Body of pancreas (tissue), 4 donors: Measurements from ENCODE around the gene PDZRN3. TPM values are rescaled to one million over a fixed set of nuclear protein-coding genes. Genes with fewer than 3 reads are reported as not detected.

Experiments used
- ATAC-seq: fragments of 150-250 bp; one replicate; pipeline ENCODE4 v1.9.1; 2016
- DNase-seq, 4 donors: peaks; one replicate each; pipeline ENCODE4 v3.0.0-alpha.2; 2019
- H3K27ac ChIP-seq, 4 donors: fragments of 200-600 bp; sonication (generic); 1 replicate in 3 of 4; 2 replicates in 1 of 4; pipeline versions ENCODE4 v1.5.1 to v1.6.1; 2016 to 2019; ENCODE audit warnings: mild to moderate bottlenecking in 1 of 4, mixed read lengths in 1 of 4, moderate library complexity in 1 of 4
- H3K27me3 ChIP-seq, 2 donors: fragments of 200-600 bp; sonication (generic); one replicate each; pipeline ENCODE4 v1.6.0; 2016; ENCODE audit warnings: mild to moderate bottlenecking in 1 of 2
- H3K36me3 ChIP-seq, 2 donors: fragments of 200-600 bp; sonication (generic); replicated peaks in 1 of 2; 2 replicates each; pipeline ENCODE4 v1.5.1; 2016; ENCODE audit warnings: low read depth in 2 of 2; ENCODE audit not compliant: insufficient read depth in 1 of 2
- H3K4me1 ChIP-seq: fragments of 200-600 bp; sonication (generic); one replicate; pipeline ENCODE4 v1.6.0; 2016
- H3K4me3 ChIP-seq, 2 donors: fragments of 200-600 bp; sonication (generic); 1 replicate in 1 of 2; 2 replicates in 1 of 2; pipeline ENCODE4 v1.5.1; 2016 to 2019
- H3K9me3 ChIP-seq, 3 donors: fragments of 200-600 bp; sonication (generic); 1 replicate in 2 of 3; 2 replicates in 1 of 3; pipeline ENCODE4 v1.5.1; 2016
- POLR2A ChIP-seq, 3 donors: fragments of 450-650 bp; IDR thresholded peaks; one replicate each; pipeline ENCODE4 v1.6.1; 2016; ENCODE audit warnings: antibody characterized with exemption in 3 of 3, mild to moderate bottlenecking in 2 of 3
- WGBS, 2 donors: methylation state at CpG; one replicate each; pipeline ENCODE4 v1.1.5; 2017; 5-methylcytosine and 5-hydroxymethylcytosine counted together
- intact Hi-C: fragments of 100-400 bp; cut with DNase I; formaldehyde crosslinking; loops from one replicate; pipeline ENCODE4 v1.15.1; 2023
- total RNA-seq, 2 donors: library from RNA; depleted of rRNA; stranded (reverse); fragments of >200 nt; gene quantifications; one replicate each; pipeline ENCODE4 v1.1.0, GENCODE V29; 2016
- TF ChIP-seq, protein P1 (sequence below), 7 experiments: fragments of 450-650 bp in 4 of 7; fragments of 200-600 bp in 3 of 7; sonication (generic) in 3 of 7; IDR thresholded peaks; one replicate each; pipeline ENCODE4 v1.5.1; 2016 to 2019; ENCODE audit warnings: antibody characterized with exemption in 7 of 7

The PDZRN3 gene
- total RNA-seq, 2 donors from 2014 or later, result 18.9 to 41.9 TPM

DNA sequence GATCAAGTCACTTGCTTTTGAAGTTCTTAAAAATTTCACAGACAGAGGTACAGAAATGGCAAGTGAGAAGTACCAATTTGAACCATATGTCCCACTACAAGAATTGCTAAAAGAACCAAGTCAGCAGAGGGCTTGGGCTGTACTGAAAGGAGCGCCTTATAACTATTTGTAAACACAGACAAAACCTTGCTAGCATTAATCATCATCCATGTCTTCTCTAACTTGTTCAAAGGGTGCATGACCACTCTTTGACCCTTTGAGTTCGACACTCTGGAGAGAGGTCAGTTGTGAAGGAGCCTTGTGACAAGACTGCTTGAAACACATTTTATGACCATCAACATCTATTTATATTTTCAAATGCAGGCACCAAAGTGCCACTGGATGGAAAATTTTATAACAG is 191.7 kb downstream of the PDZRN3 start:
- Histone ChIP-seq H3K36me3 (no peaks in the 10 kb centered on the region), H3K27ac (no peak overlapping the region), H3K27me3 (no peaks in the 10 kb centered on the region), H3K4me3 (no peak overlapping the region), H3K4me1 (peaks cover 4% of the 10 kb centered on the region), H3K9me3 (no peaks in the 10 kb centered on the region)
- DNase-seq (no peak), ATAC-seq (no peak)
- WGBS, 2 donors, result 72 to 86% methylated on average over 2 of the region's 2 CpGs
- TF ChIP-seq, protein P1, sequence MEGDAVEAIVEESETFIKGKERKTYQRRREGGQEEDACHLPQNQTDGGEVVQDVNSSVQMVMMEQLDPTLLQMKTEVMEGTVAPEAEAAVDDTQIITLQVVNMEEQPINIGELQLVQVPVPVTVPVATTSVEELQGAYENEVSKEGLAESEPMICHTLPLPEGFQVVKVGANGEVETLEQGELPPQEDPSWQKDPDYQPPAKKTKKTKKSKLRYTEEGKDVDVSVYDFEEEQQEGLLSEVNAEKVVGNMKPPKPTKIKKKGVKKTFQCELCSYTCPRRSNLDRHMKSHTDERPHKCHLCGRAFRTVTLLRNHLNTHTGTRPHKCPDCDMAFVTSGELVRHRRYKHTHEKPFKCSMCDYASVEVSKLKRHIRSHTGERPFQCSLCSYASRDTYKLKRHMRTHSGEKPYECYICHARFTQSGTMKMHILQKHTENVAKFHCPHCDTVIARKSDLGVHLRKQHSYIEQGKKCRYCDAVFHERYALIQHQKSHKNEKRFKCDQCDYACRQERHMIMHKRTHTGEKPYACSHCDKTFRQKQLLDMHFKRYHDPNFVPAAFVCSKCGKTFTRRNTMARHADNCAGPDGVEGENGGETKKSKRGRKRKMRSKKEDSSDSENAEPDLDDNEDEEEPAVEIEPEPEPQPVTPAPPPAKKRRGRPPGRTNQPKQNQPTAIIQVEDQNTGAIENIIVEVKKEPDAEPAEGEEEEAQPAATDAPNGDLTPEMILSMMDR (IDR thresholded peaks at IDR 0.05), result no peak
- TF ChIP-seq POLR2A (IDR thresholded peaks at IDR 0.05), result no peak
- intact Hi-C loops, result loop anchor here (5.0 kb wide), 1 partner anchor 331 kb away; no protein-coding TSS in a partner anchor

DNA sequence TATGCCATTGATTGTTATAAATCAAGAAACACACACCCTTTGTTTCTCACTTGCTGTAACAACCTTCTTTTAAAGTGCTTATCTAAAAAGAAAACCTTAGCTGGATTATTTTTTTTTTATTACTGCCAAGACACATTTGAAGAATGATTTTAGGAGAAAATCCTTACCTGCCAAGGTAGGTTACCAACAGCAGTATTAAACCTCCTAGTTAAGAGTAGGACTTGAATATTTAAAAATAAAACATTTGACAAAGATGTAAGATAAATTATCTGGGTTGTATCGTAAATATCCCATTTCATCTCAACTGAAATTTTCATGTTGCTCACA is 192.1 kb downstream of the PDZRN3 start:
- H3K4me3 ChIP-seq, result no peak overlapping the region
- DNase-seq (no peak), ATAC-seq (no peak)
- H3K27me3 ChIP-seq, result no peaks in the 10 kb centered on the region
- peaks cover 4% of the 10 kb centered on the region for H3K4me1 ChIP-seq
- no peak overlapping the region for H3K27ac ChIP-seq
- no peaks in the 10 kb centered on the region for H3K36me3 ChIP-seq
- H3K9me3 ChIP-seq, result no peaks in the 10 kb centered on the region
- intact Hi-C loops, result loop anchor here (5.0 kb wide), 1 partner anchor 330 kb away; no protein-coding TSS in a partner anchor
- TF ChIP-seq, protein P1 (IDR thresholded peaks at IDR 0.05), result no peak
- TF ChIP-seq POLR2A (IDR thresholded peaks at IDR 0.05), result no peak
- 66 to 79% methylated on average over 1 of the region's 1 CpG for WGBS, 2 donors

DNA sequence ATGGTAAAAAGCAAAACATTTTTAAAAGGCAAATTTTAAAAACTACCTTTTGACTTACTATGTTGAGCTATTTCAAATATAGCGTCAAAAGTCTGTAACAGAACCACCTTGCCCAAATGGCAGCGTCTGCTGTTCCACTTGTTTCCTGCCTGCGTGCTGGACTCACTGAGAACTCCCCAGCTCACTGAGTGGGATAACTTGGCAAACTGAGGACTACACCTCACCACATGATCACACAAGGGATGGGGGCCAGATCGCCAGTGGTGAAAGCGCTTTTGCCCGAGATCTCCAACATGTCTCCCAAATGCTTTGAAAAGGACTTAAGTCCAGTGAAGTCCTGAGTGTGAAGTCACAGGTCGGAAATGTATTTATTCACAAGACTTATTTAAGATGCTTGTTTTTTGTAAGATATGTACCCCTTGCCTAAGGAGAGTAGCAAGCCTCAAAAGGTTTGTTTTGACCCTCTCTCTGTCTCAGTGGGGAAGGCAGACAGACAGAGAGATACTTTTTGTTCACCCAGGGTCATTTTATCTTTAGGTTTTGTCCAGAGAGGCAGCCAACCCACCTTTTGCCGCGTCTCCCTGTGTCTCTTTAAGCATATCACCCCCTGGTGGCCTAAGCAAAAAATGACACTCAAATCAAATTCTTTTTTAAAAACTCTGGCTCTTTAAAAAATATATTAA is 192.6 kb downstream of the PDZRN3 start:
- intact Hi-C loops, result loop anchor here (5.0 kb wide), 1 partner anchor 330 kb away; no protein-coding TSS in a partner anchor
- Histone ChIP-seq H3K9me3 (no peaks in the 10 kb centered on the region), H3K27me3 (no peaks in the 10 kb centered on the region), H3K4me3 (no peak overlapping the region), H3K27ac (no peak overlapping the region), H3K4me1 (peaks cover 4% of the 10 kb centered on the region), H3K36me3 (no peaks in the 10 kb centered on the region)
- no peak for ATAC-seq
- peak in 2 of 4 donors; percentile 38 to 45 for DNase-seq
- WGBS, 2 donors, result 60 to 66% methylated on average over 9 of the region's 9 CpGs
- no peak for TF ChIP-seq POLR2A (IDR thresholded peaks at IDR 0.05)
- TF ChIP-seq, protein P1 (IDR thresholded peaks at IDR 0.05), result peak; percentile 35 to 78 (median 59)

DNA sequence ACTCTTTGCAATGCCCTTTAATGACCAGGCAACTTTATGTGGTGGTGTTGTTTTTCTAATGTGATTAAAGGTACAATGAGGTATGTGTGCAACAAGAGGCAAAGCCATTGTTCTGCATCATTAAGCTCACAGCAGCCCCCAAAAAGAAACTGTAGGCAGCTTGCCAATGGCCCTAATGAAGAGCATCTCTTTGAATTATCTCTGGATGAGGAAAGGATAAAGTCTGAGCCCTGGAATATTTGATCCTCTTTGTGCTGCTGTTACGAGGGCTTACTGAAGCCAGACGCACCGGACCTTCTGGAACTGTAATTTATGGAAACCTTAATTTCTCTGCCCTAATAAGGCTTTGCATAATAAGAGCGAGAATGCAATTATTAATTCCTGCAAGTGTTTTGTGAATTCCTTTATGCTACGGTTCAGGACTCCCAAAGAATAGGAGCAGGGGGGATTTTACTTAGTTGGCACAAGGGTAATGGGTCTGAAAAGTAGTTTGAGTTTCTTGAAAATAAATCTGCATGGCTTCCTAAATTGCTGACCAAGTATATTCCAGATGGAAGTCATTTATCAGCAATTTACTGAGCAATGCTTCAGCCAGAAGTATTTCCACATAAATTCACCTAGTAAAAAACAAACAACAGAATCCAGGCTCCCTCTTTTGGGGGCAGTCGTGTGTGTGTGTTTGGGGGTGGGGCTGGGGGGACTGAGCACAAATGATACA is 193.4 kb downstream of the PDZRN3 start:
- no peaks in the 10 kb centered on the region for H3K27me3 ChIP-seq
- H3K36me3 ChIP-seq, result no peaks in the 10 kb centered on the region
- H3K4me3 ChIP-seq, result no peak overlapping the region
- no peak for DNase-seq
- peaks cover 4% of the 10 kb centered on the region for H3K4me1 ChIP-seq
- TF ChIP-seq, protein P1 (IDR thresholded peaks at IDR 0.05), result no peak
- no peak for TF ChIP-seq POLR2A (IDR thresholded peaks at IDR 0.05)
- 72 to 74% methylated on average over 6 of the region's 6 CpGs for WGBS, 2 donors
- no peak for ATAC-seq
- intact Hi-C loops, result loop anchor here (5.0 kb wide), 1 partner anchor 329 kb away; no protein-coding TSS in a partner anchor
- no peaks in the 10 kb centered on the region for H3K9me3 ChIP-seq
- H3K27ac ChIP-seq, result no peak overlapping the region
